GM18907 (cell line): ENCODE measurements around the gene AP5S1.

ENCODE experiments used
- ATAC-seq: cut with Tn5 transposase; IDR thresholded peaks from one replicate; pipeline ENCODE4 v1.9.1; 2021; ENCODE audit warnings: mild to moderate bottlenecking, moderate library complexity; ENCODE audit not compliant: unreplicated experiment

Gene AP5S1, protein sequence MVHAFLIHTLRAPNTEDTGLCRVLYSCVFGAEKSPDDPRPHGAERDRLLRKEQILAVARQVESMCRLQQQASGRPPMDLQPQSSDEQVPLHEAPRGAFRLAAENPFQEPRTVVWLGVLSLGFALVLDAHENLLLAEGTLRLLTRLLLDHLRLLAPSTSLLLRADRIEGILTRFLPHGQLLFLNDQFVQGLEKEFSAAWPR

DNA sequence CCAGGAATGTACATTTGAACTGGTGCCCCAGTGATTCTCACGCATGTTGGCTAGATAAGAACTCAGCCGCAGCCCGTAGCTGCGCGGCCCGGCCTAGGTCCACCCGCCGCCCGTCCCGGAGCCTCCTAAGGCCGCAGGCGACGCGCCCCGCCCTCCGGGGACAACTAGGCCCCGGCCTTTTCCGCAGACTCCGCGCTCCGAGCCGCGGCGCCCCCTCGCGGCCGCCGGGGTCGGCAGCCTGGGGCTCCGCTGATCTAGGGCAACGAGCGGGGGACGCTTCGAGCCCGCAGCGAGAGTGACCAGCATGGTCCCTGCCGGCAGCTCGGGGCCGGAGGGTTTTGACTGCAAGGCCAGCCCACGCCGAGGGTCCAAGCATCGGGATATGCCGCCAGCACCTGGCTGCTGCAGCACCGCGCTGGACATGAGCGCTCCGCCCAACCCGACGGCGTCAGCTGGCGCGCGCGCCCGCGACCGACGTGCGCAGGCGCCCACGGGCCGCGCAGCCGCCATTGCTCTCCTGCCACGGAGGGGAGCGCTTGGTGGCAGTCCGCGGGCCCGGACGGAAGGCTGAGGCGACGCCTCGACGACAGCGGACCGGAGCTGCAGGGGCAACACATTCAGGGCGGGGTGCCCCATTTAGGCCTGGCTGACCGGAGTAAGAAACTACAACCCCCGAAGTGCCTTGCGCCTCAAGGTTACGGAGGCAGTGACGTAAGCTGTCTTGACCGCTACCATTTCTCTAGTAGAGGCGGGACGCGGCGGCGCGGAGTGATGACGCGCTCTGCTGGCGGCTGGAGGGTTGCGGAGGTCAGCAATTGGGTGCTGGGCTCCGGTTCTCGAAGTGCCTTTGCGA lies at the start of gene AP5S1:
AP5S1 (plus strand) TSS at position 500 of the 853 bp plus-strand sequence. CDS start 1,571 bp downstream, outside the sequence.
- peak; percentile 77 for ATAC-seq

DNA sequence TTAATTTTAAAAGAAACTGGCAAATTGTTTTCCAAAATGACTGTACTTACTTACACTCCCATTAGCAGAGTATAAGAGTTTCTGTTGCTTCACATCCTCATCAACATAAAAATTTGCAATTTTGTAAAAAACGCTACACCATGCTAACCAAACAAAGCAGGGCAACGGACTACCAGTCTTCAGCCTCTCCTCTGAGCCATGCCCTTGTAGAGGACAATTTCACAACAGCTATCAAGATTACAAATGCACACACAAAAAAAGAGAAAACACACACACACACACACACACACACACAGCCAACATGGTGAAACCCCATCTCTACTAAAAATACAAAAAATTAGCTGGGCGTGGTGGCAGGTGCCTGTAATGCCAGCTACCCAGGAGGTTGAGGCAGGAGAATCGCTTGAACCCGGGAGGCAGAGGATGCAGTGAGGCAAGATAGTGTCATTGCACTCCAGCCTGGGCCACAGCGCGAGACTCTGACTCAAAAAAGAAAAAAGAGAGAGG lies 48.7 kb upstream of the AP5S1 start:
- ATAC-seq, result no peak

DNA sequence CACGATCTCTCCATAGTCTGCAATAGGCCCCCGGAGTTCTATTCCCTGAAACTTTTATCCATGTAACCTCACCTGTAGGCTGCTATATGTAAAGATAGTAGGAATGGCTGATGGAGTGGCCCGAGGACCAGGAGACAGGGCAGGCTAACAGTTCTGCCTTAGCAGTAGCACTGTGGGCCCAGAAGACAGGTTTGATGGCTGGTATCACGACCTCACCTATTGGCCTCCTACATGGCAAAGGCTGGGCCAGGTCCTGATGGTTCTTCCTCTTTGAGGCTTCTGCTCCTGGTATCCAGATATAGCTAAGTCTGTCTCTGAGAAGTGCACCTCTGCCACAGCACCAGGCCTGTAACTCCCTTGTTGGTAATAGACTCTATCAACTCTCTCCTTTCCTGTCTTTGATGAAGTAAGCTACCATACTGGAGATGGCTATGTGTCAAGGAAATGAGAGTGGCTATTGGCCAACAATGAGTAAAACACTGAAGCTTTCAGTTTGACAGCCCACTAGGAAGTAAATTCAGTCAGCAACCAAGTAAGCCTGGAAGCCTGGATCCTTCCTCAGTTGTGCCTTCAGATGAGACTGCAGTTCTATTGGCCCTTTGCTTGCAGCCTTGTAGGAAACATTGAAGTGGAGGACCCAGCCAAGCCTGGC lies 44.8 kb upstream of the AP5S1 start:
- no peak for ATAC-seq

DNA sequence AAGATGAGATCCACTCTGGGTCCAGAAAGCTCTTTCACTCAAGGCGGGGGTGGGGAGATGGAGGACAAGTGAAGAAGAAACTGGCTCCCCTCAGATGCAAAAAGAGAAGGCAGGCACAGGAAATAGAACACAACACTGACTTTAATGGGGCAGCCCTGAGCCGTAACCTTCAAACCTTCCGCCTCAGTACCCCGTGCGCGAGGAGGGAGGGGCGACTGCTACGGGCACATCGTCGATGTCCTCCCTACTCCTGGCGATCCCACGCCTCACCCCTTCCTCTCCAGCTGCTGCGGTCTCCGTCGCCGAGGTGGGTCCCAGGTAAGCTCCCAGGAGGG lies 43.0 kb upstream of the AP5S1 start:
- ATAC-seq, result no peak

DNA sequence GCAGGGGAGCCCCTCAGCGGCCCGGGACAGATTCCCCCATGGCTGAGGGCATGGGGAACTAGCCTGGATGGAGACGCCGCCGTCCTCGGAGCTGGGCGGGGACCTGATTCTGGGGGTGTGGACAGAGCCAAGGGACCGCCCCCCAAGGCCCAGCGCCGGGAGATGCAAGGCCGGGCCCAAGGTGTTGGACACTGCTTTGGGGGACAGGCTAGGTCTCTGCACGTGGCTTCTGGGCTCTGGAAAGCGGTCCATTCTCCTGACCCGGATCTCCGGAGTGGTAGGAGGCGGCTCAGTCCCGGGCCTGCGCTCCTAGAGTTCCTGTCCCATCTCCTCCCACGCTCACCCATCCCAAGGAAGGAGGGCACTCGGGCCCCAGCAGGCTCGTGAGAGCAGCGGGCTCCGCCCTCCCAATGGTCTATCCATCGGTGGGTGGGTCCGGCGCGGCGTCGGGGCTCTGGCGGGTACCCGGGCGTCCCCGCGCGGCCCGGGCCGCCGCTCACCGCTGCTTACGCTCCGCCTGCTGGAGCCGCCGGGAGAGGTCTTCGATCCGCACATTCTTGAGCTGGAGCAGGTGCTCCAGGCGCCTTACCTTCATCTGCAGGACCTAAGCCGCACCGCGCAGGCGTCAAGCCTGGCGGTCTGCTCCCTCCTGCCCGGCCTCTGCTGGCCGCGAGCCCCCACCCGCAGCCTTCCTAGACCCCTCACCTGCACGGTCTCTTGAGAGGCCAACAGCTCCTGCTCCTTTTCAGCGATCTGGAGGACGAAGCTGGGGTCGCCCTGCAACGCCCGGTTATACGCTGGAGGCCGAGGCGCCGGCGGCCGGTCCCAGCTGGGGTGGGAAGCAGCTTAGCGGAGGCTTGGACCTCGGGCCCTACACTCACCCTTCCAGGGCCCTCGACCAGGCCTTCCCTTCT lies 42.4 kb upstream of the AP5S1 start:
- ATAC-seq, result no peak

DNA sequence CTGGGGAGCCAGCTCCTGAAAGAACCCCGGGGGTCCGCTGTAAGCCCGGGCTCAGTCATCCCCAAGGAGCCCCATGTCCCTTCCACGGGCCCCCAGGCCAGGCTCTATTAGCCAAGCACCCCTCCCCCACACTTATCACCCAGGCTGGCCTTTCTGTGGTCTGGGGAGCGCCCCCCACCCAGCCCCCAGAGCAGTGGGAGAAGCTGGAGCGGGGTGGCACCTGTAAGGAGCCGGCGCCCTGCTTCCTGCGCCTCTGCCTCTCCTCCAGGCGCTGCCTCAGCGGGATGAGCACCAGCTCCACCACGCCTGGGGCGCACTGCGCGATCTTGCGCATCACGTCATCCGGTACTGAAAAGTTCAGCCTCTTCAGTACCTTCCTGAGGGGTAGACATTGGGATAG lies 41.4 kb upstream of the AP5S1 start:
- no peak for ATAC-seq

DNA sequence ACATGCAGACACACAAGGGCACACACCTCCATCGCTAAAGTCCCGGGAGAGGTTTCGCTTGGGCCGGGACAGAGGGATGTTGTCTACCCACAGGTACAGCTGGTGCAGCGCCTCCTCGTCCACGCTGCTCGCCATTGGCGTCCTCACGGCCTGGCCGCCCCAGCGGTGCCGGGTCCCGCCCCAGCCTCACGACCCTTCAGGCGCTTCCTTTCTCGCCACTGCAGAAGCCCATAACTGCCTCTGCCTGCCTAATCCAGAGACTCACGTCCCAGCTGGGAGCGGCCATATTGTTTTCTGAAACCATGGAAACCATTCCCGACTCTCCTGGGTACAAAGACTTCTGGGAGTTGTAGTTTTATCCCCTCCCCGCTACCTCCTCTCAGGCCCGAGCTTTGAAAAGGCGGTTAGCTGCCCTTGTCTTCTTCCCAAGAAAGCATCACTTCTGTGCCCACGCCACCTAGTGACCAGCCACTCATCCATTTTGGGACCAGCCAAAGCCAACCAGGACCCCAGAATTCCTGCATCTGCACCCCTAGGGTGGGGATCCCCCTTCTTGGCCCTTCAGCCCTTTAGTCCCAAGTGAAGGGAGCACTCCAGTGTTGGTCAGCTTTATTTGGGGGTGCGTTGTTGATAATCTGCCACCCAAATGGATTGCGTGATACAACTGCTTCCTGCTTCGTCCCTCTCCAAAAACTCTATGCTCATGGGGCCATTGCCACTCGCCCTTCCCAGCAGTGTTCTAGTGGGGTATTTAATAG lies 39.0 kb upstream of the AP5S1 start, which contains the start of gene SPEF1:
SPEF1 (minus strand) TSS at position 296 of the 758 bp plus-strand sequence; CDS start at position 135, 161 bp downstream.
- ATAC-seq, result peak; percentile 52

DNA sequence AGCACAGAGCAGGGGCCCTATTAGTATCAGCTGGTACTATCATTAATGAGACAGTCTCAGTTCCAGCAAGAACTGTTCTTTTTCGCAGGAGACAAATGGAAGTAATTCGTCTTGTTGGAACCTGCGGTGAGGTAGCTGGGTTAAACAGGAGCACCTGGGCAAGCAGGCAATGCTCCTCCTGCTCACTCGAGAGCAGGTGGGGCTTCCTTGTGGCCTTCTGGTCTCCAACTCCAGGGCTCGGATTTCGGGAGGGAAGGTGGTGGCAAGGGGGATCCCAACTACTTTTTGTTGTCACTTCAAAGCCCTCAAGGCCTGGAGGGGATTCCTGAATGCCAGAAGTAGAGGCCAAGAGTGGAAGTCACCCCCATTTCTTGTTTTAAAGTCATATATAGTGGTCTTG lies 37.8 kb upstream of the AP5S1 start:
- ATAC-seq, result no peak

DNA sequence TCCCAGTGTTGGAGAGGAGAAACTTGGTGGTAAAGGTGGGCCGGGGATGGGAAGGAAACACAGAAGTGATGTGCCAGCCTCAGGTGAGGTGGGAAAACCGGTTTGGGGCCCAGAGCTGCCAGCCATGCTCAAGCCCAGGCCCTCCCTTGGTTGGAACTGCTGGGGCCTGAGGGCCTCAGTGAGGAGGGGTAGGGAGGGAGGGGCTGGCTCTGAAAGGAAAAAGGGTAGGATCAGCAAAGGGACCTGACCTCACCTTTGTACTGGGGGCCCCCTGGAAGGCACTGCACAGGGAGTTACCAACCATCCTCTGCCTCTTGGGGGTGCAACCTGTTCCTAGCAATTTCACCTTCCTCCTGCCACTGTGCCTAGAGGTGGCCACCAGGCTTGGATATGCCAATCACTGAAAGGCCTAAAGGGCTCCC lies 37.3 kb upstream of the AP5S1 start:
- ATAC-seq, result no peak

DNA sequence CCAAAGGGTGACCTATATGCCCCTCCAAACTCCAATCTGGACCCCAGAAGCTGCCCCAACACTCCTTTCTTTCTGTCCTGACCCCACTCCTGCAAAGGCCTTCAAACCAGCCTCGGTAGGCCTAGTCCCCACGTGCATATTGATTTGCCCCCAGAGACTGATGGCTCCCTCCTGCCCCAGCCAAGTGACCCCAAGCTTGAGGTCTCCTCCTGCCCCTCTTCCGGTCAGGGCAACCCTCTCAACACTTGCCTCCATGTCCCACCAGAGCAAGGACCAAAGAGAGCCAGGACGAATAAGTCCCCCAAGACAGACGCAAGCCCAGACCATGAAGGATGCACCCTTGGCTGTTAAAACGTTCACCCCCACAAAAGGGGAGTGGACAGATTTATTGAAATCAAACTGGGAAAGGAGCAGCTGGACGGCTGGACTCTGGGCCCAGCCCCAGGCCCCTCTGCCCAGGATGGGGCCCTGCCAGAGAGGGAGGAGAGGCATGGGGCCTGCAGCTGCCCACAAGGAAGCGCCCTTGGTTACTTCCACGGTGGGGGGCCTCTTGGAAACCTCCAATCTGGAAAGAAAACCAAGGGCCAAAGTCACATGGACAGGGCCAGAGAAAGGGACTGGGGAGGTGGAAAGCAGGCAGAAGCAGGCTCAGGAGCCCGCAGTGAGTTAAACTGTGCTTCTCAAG lies 36.7 kb upstream of the AP5S1 start:
- no peak for ATAC-seq

DNA sequence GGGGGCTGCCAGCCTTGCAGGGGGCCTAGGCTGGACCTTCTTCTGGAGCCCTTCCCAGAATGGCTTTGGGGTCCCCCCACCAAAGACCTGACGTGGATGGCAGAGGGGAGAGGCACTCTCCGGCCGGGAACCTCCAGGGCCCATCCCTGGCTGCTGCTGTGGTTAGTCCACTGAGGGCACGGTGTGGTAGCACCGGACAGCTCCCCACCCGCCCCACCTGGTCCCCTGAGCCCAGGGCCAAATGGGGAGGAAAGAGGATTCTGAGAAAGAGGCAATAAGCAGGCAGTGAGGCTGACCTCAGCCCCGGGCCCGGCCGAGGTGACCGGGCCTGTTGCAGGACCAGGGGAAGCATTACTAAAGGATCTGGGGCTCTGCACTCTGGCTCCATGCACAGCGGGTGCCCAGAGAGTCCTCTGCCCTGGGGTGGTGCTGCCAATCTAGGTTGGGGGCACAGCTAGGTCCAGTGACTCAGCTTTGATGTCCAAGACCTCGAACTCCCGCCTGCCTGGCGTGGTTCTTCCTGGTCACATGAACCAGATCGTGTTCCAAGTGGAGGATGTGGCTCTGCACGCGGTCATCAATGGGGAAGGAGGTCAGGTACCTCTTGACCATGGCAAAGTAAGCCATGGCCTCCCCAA lies 36.0 kb upstream of the AP5S1 start:
- no peak for ATAC-seq

DNA sequence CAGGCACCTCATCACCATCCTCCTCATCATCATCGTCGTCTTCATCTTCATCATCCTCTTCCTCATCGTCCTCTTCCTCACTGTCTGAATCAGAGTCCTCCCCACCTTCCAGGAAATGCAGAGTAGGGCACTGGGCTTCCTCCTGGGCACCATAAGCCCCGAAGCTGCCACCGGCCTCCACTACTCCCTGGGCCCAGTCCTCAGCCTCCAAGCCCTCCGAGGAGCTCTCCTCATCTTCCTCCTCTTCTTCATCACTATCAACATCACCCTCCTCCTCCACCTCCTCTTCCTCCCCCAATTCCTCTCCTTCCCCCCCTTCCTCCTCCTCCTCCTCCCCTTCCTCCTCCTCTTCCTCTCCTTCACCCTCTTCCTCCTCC lies 35.5 kb upstream of the AP5S1 start:
- ATAC-seq, result no peak

DNA sequence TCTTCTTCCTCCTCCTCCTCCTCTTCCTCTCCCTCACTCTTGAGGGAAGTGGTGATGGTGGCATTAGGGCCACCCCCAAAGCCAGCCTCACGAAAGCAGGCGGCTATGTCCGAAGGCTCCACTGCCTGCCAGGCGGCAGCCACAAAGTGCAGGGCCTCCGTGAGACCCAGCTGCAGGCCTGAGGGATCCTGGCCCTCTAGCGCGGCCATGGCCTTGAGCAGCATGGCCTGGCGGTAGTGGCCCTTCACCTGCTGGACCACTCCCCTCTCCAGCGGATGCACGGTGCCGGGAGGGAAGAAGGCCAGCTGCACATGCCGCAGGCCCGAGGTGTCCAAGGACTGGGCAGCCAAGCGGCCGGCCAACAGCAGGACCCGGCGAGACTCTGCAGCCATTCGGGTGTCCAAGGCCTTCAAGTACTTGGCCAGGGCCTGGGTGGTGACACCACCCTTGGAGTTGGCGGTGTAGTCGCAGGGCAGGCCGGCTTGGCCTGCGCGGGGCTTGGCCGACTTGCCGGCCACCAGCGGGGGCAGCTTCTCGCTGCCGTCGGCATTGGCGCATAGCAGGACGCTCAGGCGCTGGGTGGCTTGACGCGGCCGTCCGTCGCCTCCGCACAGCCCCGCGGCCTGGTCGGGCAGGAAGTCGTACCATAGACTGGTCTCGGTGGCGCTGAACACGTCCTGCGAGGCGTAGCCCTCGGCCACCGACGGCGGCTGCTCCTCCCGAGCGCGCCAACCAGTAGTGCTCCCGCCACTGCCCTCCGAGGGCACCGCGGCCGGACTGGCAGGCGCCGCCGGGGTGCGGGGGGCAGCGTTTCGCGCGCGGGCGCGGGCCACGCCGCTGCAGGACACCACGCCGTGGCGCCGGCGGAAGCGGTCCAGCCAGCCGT lies 34.9 kb upstream of the AP5S1 start:
- ATAC-seq, result no peak

DNA sequence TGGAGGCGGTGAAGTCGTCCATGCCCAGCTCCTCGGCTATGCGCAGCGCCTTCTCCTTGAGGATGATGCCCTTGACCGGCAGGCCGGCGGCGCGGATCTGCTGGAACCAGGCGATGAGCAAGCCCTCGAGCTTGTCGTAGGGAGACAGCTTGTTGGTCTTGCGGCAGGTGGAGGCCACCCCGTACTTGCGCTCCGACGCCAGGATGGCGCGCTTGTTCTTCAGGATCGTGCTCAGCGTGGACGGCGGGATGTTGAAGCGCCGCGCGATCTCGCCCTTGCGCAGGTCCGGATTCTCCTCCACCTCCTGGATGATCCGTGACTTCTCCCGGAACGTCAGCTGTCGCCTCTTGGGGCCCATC lies 34.2 kb upstream of the AP5S1 start:
- peak; percentile 33 for ATAC-seq

DNA sequence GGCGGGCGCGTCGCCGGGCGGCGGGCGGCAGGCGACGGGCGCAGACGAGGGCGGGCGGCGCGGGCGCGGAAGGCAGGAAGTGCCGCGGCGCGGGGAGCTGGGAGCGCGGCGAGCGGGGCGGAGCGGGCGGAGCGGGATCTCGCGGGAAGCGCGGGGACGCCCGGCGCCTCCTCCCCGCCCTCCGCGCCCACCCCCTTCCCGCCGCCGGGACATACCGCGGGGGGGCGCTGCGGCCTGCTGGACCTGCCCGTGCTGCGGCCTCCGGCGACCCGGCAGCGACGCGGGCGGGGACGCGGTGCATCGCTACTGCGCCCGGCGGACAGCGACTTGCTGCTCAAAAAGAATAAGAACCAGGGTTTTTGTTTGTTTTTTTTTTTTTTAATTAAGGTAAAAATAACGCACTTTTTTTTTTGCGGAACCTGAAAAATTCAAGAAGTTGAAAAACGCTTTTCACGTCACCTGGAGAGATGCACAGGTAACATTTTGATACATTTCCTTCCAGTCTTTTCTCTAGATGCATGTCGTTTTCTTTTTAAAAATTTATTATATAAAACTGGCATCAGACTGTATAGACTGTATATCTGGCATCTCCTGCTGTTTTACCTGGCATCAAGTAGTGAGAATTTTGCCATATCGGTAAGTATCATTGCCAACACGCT lies 33.6 kb upstream of the AP5S1 start, which contains the start of gene CENPB:
CENPB (minus strand) TSS at position 76 of the 659 bp plus-strand sequence. CDS start 257 bp downstream, outside the sequence.
- ATAC-seq, result peak; percentile 75

DNA sequence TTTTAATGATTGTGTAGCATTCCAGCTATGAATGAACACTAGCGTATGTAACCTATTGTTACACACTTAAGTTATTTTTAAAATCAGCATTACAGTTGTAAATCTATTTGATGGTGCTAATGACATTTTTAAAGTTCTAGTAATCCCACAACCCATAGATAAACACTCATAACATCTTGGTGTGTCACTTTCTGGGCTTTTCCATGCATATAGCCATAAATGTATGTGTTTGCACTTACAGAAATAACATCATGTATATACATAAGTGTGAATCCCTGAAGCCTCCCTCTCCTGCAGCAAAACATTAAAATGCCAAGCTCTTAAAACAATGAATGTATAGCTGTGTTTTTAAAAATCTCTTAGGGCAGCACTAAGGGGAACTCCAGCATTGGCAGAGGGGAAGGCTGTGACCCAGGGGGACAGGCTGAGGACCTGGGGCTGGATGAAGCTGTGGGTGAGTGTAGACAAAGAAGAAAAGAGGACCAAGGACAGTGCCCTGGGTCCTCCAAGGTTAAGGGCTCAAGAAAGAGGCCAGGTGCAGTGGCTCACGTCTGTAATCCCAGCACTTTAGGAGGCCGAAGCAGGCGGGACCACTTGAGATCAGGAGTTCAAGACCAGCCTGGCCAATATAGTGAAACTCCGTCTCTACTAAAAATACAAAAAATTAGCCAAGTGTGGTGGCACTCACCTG lies 32.9 kb upstream of the AP5S1 start:
- no peak for ATAC-seq

DNA sequence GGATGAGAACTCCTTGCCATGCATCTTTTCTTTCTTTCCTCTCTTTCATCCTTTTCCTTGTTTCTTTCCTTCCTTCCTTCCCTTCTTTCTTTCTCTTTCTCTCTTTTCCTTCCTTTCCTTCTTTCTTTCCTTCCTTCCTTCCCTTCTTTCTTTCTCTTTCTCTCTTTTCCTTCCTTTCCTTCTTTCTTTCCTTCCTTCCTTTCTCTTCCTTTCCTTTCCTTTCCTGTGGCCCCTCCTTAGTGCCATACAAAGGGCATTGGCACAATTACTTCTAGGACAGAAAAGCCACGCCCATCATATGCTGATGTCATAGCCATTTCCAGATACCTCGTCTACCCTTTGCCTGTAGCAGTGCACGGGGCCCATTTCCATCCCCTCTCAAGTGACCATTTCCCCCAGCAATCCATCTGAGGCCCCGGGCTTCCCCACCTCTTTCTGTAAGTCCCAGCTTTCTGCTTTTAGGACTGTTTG lies 31.6 kb upstream of the AP5S1 start:
- ATAC-seq, result no peak
